ENCODE data around the gene KNDC1. TPM values are rescaled to one million over a fixed set of nuclear protein-coding genes. Genes with fewer than 3 reads are reported as not detected.

Gene KNDC1
- total and polyA plus RNA-seq, 8 donors: 2.5 to 10.4 (median 4.0) TPM

DNA sequence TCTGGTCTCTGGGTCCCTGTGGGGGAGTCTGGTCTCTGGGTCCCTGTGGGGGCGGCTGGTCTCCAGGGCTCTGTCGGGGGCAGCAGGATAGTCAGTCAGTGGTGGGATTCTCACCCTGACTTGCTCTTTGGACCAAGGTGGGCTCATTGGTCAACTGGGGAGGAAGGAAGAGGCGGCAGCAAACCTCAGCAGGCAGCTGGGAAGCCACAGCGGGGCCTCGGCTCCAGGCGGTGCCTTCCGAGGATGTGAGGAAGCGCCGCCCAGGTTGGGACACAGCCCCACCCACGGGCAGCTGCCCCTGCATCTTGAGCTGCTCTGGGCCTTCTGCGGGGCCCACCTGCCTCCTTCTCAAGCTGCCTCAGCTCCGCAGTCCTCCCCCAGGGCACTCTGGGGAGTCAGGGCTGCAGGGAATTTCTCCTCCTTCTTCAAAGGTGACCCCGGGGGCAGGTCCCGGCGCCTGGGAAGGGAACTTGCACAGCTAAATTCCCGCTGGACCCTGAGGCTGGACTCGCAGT, 20.4 kb upstream of the KNDC1 start:
- Histone ChIP-seq H3K9me3 (no peaks in the 10 kb centered on the region), H3K4me3 (no peak overlapping the region), H3K27me3 (peaks cover 0 to 49% of the 10 kb centered on the region in 2 donors), H3K27ac (no peak overlapping the region), H3K36me3 (no peaks in the 10 kb centered on the region), H3K4me1 (no peaks in the 10 kb centered on the region)
- DNase-seq: peak in 2 of 4 donors; percentile 25 to 58
- no peak for ATAC-seq
- TF ChIP-seq, protein P1, sequence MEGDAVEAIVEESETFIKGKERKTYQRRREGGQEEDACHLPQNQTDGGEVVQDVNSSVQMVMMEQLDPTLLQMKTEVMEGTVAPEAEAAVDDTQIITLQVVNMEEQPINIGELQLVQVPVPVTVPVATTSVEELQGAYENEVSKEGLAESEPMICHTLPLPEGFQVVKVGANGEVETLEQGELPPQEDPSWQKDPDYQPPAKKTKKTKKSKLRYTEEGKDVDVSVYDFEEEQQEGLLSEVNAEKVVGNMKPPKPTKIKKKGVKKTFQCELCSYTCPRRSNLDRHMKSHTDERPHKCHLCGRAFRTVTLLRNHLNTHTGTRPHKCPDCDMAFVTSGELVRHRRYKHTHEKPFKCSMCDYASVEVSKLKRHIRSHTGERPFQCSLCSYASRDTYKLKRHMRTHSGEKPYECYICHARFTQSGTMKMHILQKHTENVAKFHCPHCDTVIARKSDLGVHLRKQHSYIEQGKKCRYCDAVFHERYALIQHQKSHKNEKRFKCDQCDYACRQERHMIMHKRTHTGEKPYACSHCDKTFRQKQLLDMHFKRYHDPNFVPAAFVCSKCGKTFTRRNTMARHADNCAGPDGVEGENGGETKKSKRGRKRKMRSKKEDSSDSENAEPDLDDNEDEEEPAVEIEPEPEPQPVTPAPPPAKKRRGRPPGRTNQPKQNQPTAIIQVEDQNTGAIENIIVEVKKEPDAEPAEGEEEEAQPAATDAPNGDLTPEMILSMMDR (IDR thresholded peaks at IDR 0.05): no peak
- intact Hi-C loops (cut with DNase I): no loop called here

DNA sequence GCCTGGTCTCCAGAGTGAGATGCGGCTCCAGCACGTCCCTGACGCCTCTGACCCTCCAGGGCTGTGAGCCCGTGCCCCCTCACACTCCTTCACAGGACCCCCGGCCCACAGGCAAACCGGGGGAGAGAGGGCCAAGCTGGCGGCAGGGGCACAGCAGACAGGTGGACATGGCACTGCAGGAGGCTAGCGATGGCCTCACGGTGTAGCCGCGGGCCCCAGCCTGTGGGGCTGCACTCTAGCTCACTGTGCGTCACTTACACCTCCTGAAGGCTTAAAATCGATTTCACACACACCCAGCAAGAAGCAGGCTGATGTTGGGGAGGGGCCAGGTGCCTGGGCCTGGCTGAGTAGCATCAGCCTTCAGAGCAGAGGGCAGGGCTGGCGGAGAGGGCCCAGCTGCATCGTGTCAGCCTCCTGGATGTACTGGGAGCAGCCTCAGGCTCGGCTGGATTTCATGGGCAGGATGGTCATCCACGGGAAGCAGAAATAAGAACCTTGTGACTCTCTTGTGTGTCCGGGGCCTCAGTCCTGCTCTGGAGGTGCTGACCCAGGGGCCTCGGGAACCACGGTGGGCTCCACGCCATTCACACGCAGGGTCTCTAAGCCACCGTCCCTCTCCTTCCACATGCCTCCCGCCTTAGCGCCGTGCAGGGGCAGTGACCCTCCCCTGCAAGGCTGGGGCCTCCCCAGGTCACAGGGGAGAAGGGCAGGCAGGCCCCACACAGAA, 19.4 kb upstream of the KNDC1 start:
- H3K4me3 ChIP-seq: no peak overlapping the region
- intact Hi-C loops (cut with DNase I): no loop called here
- no peak overlapping the region for H3K27ac ChIP-seq
- TF ChIP-seq, protein P1 (IDR thresholded peaks at IDR 0.05): no peak
- no peaks in the 10 kb centered on the region for H3K4me1 ChIP-seq
- H3K9me3 ChIP-seq: no peaks in the 10 kb centered on the region
- H3K27me3 ChIP-seq: peaks cover 0 to 58% of the 10 kb centered on the region in 2 donors
- no peaks in the 10 kb centered on the region for H3K36me3 ChIP-seq
- DNase-seq (peak in 2 of 4 donors; percentile 27 to 70), ATAC-seq (no peak)

GRCh38 chr10:133141144-133141957, 18.7 kb upstream of the KNDC1 start:
- no peak for ATAC-seq
- no peaks in the 10 kb centered on the region for H3K4me1 ChIP-seq

GRCh38 chr10:133141958-133142340, 18.1 kb upstream of the KNDC1 start:
- DNase-seq (peak in 2 of 4 donors; percentile 22 to 72), ATAC-seq (no peak)
- H3K36me3 ChIP-seq: no peaks in the 10 kb centered on the region
- H3K27me3 ChIP-seq: peaks cover 0 to 68% of the 10 kb centered on the region in 2 donors
- no peaks in the 10 kb centered on the region for H3K4me1 ChIP-seq
- TF ChIP-seq, protein P1 (IDR thresholded peaks at IDR 0.05): no peak
- no peak overlapping the region for H3K4me3 ChIP-seq
- no peaks in the 10 kb centered on the region for H3K9me3 ChIP-seq
- H3K27ac ChIP-seq: no peak overlapping the region
- intact Hi-C loops (cut with DNase I): no loop called here

More at GRCh38 chr10:133141144-133141957, 18.7 kb upstream of the KNDC1 start:
- intact Hi-C loops (cut with DNase I): no loop called here
- Histone ChIP-seq H3K27ac (no peak overlapping the region), H3K9me3 (no peaks in the 10 kb centered on the region), H3K4me3 (no peak overlapping the region), H3K27me3 (peaks cover 0 to 64% of the 10 kb centered on the region in 2 donors), H3K36me3 (no peaks in the 10 kb centered on the region)
- TF ChIP-seq, protein P1 (IDR thresholded peaks at IDR 0.05): no peak
- DNase-seq: peak in 1 of 4 donors; percentile 65

All from left lung (tissue), 10 donors.